Activated CD8-positive, alpha-beta memory T cell treated with anti-CD3 and anti-CD28 coated beads for 48 hours (primary cell): ENCODE measurements around the gene CLDN18.

Experiments
- DNase-seq, 3 experiments: peaks; one replicate each; pipeline ENCODE4 v3.0.0-alpha.2; 2020; ENCODE audit warnings: low read depth in 2 of 3, low spot score in 2 of 3

Gene CLDN18

GRCh38 chr3:138025553-138025952 is 15.6 kb downstream of the CLDN18 start:
- no peak for DNase-seq

- DNase-seq: no peak
These were observed 17.9 kb downstream of the CLDN18 start for GRCh38 chr3:138027821-138028220.

- DNase-seq: no peak
These were observed 20.8 kb downstream of the CLDN18 start for GRCh38 chr3:138030734-138031280.

GRCh38 chr3:138031536-138031935 is 21.6 kb downstream of the CLDN18 start:
- no peak for DNase-seq

GRCh38 chr3:138032567-138032966 is 22.6 kb downstream of the CLDN18 start:
- no peak for DNase-seq

- no peak for DNase-seq
These were observed 23.3 kb downstream of the CLDN18 start for GRCh38 chr3:138033202-138033691.

- DNase-seq: no peak
These were observed 25.0 kb downstream of the CLDN18 start for GRCh38 chr3:138034918-138035317.

- no peak for DNase-seq
These were observed 26.6 kb downstream of the CLDN18 start for GRCh38 chr3:138036572-138036971.

GRCh38 chr3:138038725-138039462 is 28.9 kb downstream of the CLDN18 start:
- no peak for DNase-seq

- no peak for DNase-seq
These were observed 32.1 kb downstream of the CLDN18 start for GRCh38 chr3:138042043-138042442.

- no peak for DNase-seq
These were observed 33.5 kb downstream of the CLDN18 start for GRCh38 chr3:138043266-138044029.

- DNase-seq: no peak
These were observed 36.1 kb downstream of the CLDN18 start for GRCh38 chr3:138046085-138046484.

GRCh38 chr3:138046955-138047354 is 37.0 kb downstream of the CLDN18 start:
- DNase-seq: no peak

GRCh38 chr3:138047596-138048158 is 37.7 kb downstream of the CLDN18 start:
- DNase-seq: no peak

- no peak for DNase-seq
These were observed 39.4 kb downstream of the CLDN18 start for GRCh38 chr3:138049157-138049919.

- DNase-seq: no peak
These were observed 42.2 kb downstream of the CLDN18 start for GRCh38 chr3:138051947-138052802.

- DNase-seq: no peak
These were observed 44.1 kb downstream of the CLDN18 start for GRCh38 chr3:138054057-138054456.

GRCh38 chr3:138057384-138057783 is 47.4 kb downstream of the CLDN18 start:
- DNase-seq: no peak

GRCh38 chr3:138059261-138059660 is 49.3 kb downstream of the CLDN18 start:
- DNase-seq: no peak

GRCh38 chr3:138060792-138061191 is 50.8 kb downstream of the CLDN18 start:
- DNase-seq: no peak
